GM08714 (cell line): Measurements from ENCODE around the gene PRSS53.
"Not testable (repeated sequence)": the region's sequence is repeated elsewhere in the genome, so short reads cannot be mapped to it uniquely, and the experiment has no call there.

Experiments used
- H3K4me3 ChIP-seq: fragments of 200-500 bp; sonication (Bioruptor generic); 2 replicates; pipeline ENCODE4 v1.5.1; 2014; ENCODE audit warnings: mild to moderate bottlenecking, low read length, inconsistent platforms
- ZNF274 ChIP-seq: IDR thresholded peaks from 2 replicates; pipeline ENCODE4 v1.6.1; 2012; ENCODE audit warnings: mild to moderate bottlenecking, low read depth, low read length

PRSS53 gene

DNA sequence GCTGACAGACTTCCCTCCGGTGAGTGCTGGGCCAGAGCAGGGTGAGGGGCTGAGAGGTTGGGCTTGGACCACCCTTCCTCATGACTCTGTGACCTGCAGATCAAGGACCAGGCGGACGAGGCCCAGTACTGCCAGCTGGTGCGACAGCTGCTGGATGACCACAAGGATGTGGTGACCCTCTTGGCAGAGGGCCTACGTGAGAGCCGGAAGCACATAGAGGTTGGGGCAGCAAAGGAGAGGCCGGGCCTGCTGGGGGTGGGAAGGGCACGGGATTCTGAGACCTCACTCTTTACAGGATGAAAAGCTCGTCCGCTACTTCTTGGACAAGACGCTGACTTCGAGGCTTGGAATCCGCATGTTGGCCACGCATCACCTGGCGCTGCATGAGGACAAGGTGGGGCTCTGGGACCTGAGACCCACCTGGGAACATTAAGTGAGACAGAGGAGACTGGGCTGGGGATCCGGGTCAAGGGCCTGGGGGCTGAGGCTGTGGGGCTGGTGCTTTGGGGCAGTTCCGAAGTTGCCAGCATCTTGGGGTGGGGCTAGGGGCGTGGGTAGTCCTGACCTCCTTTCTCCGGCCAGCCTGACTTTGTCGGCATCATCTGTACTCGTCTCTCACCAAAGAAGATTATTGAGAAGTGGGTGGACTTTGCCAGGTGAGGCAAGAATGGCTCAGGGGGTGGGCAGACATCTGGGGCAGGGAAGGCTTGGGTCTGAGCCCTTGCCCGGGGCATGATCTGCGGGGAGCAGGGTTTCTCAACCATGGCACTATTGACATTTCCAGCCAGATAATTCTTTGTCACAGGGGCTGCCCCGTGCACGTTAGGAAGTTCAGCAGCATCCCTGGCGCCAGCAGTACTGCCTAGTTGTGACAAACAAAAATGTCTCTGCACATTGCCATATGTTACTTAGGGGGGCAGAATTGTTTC lies 21.6 kb upstream of the PRSS53 start:
- no peak overlapping the region for H3K4me3 ChIP-seq

DNA sequence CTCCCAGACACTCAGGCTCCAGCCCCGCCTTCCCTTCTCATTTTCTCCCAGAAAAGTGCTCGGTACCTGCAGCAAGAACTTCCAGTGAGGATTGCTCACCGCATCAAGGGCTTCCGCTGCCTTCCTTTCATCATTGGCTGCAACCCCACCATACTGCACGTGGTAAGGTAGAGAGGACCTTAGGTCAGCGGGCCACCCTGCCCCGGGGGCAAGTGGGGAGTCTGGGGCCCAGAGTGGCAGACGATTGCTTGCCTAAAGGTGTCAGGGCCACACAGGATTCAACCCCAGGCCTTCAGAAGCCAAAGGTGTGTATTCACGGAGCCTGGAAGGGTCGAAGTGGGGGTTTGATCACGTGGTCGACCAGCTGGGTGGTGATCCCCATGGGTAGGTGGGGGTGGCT lies 20.9 kb upstream of the PRSS53 start:
- no peak for TF ChIP-seq ZNF274
- no peak overlapping the region for H3K4me3 ChIP-seq

More for the DNA sequence above, 21.6 kb upstream of the PRSS53 start:
- no peak for TF ChIP-seq ZNF274

DNA sequence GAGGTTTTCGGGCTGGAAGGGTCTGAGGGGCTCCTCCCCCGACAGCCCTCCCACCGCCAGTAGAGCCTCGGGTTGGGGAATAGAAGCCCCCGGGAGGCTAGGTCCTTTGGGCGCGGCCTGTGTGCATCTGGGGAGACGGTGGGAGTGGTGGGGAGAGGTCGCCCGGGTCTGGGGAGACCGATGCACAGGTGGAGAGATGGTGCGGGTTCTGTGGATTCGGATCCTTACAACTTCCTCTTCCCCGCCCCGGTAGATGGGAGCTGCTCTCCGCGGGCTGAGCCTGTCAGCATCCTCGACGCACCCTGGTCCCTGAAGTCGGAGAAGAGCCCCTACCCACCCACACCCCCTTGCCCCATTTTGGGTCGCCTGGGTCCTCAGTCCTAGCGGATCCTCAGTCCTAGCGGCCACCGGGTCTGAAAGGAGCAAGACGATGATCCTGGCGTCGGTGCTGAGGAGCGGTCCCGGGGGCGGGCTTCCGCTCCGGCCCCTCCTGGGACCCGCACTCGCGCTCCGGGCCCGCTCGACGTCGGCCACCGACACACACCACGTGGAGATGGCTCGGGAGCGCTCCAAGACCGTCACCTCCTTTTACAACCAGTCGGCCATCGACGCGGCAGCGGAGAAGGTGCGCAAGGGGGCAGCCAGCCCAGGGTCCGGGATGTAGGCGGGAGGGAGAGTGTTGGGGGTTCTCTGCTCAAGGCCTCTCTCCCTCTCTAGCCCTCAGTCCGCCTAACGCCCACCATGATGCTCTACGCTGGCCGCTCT lies 20.2 kb upstream of the PRSS53 start:
- peak overlapping the region; percentile 81 for H3K4me3 ChIP-seq
- no peak for TF ChIP-seq ZNF274

DNA sequence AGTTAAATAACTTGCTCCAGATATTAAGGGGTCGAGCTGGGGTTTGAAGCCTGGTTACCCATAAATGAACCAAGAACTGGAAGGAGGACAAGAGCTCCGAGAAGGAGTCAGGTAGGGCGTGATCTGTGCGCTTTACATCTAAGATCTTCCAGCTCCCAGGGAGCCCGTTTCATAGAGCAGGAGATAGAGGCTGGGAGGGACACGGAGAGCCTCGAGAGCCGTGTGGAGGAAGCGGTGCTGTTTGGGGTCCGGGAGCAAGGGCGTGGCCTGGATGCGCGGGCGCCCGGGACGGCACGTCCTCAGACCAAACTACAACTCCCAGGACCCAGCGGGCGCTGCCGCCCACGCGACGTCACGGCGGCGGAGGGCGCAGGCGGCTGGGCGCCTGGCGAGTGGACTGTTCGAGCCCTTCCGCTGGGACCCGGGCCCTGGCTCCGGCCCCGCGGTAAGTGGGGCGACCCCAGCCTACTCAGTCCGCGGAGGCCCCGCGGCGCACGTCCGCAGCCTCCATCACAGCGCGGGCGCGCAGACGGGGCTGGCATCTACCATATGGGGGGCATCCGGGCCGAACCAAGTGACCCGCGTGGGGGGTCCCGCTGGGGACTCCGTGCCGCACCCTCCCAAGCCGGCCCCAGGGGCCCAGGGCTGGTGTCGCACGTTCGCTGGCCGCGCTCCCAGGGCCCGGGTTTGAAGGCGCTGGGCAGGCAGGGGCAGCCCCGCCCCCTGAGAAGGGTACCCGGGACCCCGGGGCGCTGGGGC lies 19.5 kb upstream of the PRSS53 start, which contains the start of gene BCKDK:
BCKDK (plus strand) TSS at position 352 of the 759 bp plus-strand sequence. CDS start 838 bp downstream, outside the sequence.
- no peak for TF ChIP-seq ZNF274
- peak within 1 kb of the TSS; percentile 81 for H3K4me3 ChIP-seq

DNA sequence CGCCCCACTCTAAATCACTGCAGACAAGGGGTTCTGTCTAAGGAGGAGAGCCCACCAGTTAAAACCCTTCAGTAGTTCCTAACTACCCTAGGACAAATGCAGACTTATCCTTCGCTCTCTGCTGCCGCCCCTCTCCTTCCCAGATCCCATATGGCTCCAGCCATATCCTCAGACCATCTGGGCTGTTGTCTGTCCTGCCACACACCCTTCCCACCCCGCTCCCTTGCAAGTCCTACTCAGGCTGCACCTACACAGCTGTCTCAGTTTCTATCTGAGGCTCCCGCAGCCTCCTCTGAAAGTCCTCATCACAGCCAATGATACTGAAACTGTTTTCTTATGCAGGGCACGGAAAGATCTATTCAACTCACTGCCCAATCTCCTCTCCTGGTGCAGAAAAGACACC lies 18.7 kb upstream of the PRSS53 start:
- peak overlapping the region; percentile 81; the same call in 1 of the 2 replicates for H3K4me3 ChIP-seq
- no peak for TF ChIP-seq ZNF274

DNA sequence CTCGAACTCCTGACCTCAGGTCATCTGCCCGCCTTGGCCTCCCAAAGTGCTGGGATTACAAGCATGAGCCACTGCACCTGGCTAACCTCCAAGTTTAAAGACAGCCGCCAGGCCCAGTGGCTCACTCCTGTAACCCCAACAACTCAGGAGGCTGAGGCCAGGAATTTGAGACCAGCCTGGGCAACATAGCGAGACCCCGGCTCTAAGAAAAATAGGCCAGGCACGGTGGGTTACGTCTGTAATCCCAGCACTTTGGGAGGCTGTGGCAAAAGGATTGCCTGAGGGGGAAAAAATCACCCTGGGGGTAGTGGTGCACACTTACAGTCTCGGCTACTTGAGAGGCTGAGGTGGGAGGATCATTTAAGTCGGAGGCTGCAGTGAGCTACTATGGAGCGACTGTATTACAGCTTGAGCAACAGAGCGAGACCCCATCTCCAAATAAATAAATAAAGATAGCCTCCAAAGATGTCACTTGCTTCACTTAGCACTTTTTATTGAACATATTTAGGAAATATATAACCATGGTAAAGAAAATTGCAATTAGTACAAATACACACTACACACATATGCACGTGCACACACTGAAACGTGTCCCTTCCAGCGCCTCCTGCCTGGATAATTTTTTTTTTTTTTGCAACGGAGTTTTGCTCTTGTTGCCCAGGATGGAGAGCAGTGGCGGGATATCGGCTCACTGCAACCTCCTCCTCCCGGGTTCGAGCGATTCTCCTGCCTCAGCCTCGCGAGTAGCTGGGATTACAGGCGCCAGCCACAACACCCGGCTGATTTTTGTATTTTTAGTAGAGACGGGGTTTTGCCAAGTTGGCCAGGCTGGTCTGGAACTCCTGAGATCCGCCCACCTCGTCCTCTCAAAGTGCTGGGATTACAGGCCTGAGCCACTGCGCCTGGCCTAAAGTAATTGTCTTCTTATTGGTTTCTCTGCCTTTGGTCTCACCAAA lies 18.0 kb upstream of the PRSS53 start:
- H3K4me3 ChIP-seq: no peak overlapping the region
- no peak for TF ChIP-seq ZNF274

DNA sequence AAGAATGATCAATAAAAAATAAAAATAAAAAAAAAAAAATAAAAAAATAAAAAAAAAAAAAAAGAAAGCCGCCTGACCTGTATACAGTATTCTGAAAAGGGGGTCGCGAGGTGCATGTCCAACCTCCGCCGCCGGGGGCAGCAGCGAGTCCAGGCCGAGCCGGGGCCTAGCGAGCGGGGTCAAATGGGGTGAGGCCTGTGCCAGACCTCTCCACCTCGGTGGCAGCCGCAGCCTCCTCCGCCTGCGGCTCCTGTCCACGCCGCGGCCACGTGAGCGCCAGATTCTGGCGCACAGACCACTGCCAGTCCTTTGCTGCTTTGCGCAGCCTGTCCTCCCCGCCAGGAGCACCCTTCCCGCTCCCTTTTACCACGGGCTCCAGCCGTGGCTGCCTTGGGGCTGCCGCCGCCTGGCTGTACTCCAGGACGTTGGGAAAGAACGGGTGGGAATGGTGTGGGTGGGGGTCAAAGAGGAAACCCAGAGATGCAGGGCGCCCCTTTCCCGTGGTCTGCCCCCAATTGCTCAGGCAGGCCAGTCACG lies 17.0 kb upstream of the PRSS53 start:
- H3K4me3 ChIP-seq: no peak overlapping the region
- TF ChIP-seq ZNF274: no peak

DNA sequence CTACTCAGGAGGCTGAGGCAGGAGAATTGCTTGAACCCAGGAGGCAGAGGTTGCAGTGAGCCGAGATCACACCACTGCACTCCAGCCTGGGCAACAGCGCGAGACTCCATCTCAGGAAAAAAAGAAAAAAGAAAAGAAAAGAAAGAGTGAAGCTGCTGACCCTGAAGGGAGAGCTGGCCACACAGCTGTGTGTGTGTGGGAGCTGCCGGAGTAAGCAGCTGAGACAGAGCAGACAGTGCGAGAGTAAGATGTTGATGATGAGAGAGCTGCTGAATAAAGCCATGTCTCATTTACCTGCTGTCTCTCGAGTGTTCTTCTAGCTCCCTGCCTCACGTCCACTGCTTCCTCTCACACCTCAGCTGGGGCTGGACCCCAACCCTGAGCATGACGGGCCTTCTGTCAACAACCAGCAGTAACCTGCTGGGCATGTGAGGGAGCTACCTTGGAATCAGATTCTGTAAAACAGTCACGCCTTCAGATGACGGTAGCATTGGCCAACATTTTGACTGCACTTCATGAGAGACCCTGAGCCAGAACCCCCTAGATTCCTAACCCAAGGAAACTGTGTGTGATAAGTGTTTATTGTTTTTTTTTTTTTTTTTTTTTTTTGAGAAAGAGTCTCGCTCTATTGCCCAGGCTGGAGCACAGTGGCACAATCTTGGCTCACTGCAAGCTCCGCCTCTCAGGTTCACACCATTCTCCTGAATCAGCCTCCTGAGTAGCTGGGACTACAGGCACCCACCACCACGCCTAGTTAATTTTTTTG lies 12.3 kb upstream of the PRSS53 start:
- H3K4me3 ChIP-seq: not testable (repeated sequence)

DNA sequence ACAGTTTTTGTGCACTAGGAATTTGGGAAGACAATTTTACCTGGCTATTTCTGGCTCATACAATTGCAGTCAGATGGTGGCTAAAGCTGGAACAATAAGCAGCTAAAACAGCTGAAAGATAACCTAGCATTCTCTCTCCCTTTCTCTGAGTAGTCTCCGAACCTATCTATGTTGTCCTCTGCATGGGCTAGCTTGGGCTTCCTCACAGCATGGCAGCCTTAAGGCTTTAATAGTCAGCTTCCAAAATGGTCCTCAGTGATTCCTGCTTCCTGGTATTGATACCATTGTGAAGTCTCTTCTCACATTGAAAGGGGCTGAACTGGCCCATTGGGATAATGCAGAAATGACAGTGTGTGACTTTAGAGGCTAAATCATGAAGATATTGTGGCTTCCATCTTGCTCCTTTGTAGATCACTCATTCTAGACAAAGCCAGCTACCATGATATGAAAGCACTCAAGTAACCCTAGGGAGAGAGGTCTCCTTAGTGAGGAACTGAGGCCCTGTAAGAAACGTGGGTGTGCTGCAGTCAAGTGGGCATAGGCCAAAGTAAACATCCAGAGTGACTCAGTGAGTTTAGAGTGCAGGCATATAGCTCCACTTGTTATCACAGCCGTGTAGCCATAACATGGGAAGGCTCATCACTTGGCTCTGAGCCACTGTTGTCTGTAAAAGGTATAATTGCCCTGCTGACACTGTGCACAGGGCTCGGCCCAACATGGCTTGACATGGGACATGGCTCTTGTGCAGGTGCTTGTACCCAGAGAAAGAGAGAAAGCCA lies 11.3 kb upstream of the PRSS53 start:
- no peak overlapping the region for H3K4me3 ChIP-seq
- TF ChIP-seq ZNF274: no peak

DNA sequence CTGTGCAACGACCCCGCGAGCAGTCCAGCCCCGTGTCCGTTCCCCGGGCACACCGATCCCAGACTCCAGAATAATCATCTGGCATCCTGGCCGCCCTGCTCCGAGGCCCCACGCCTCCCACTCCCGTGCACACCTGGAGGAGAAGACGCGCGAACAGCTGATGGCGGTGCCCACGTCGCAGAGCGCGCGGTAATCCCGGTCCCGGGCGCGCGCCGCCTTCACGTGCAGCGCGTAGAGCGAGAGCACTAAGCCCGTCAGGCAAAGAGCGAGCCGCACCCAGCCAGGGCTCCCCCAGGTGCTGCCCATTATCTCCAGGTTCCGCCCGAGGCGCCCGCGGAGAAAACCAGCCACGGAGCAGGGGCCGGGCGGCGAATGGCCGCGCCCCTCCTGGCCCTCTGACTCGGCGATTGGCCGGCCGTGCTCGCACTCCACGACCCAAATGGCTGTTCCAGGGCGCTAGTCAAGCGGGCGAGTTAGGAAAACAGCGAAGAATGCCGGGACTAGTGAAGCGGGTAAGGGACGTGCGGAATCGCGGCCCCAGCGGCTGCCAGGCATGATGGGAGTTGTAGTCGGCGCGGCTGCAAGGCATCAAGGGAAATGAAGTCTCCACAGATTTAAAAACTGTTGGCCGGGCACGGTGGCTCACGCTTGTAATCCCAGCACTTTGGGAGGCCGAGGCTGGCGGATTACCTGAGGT lies 5.8 kb upstream of the PRSS53 start, which contains the start of gene VKORC1:
VKORC1 (minus strand) TSS at position 374 of the 697 bp plus-strand sequence; CDS start at position 306, 68 bp downstream.
- peak within 1 kb of the TSS; percentile 92 for H3K4me3 ChIP-seq
- TF ChIP-seq ZNF274: no peak

DNA sequence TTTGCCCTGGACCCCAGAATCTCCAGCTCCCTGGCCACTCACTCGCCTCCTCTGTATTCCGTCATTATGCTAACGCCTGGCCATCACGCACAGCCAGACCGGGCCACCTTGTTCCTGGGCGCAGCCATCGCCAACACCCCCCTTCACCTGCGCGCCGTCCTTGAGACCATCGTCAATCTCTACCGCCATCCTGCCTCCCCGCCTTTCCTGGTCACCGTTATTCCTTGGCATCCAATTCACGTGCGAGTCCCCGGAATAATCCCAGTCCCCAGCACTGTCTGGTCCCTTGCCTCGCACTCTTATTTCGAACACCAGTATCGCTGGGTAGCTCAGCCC lies 5.3 kb upstream of the PRSS53 start:
- TF ChIP-seq ZNF274: no peak
- H3K4me3 ChIP-seq: peak overlapping the region; percentile 92
